Muscle layer of colon (tissue), 2 donors: ENCODE measurements around the gene RIMS4.

Experiments
- H3K27ac ChIP-seq: one replicate; pipeline ENCODE4 v1.7.0; 2013; ENCODE audit warnings: low read depth, mild to moderate bottlenecking, low read length, moderate library complexity
- H3K27me3 ChIP-seq, 2 donors: one replicate each; pipeline ENCODE4 v1.7.0; 2013; ENCODE audit warnings: low read length in 2 of 2, mild to moderate bottlenecking in 2 of 2; ENCODE audit not compliant: insufficient read depth in 2 of 2, control insufficient read depth in 1 of 2
- H3K36me3 ChIP-seq: one replicate; pipeline ENCODE4 v1.7.0; 2013; ENCODE audit warnings: mild to moderate bottlenecking, low read length; ENCODE audit not compliant: insufficient read depth
- H3K4me1 ChIP-seq: one replicate; pipeline ENCODE4 v1.7.0; 2013; ENCODE audit warnings: mild to moderate bottlenecking, low read length; ENCODE audit not compliant: insufficient read depth
- H3K4me3 ChIP-seq, 2 donors: one replicate each; pipeline ENCODE4 v1.7.0; 2013; ENCODE audit warnings: low read length in 2 of 2, low read depth in 1 of 2, mild to moderate bottlenecking in 1 of 2, moderate library complexity in 1 of 2
- H3K9ac ChIP-seq: one replicate; pipeline ENCODE4 v1.7.0; 2013; ENCODE audit warnings: low read length
- H3K9me3 ChIP-seq: one replicate; pipeline ENCODE4 v1.7.0; 2013; ENCODE audit warnings: mild to moderate bottlenecking, low read length
- donor health status: abdominal sarcoma.
- donor health status: Adenocarcinoma of cecum.

The RIMS4 gene

GRCh38 chr20:44758247-44759101 lies 51.9 kb downstream of the RIMS4 start:
- no peaks in the 10 kb centered on the region for H3K4me1 ChIP-seq
- H3K36me3 ChIP-seq: no peaks in the 10 kb centered on the region
- H3K4me3 ChIP-seq: no peak overlapping the region
- H3K9me3 ChIP-seq: no peaks in the 10 kb centered on the region
- H3K9ac ChIP-seq: no peak overlapping the region
- H3K27ac ChIP-seq: no peak overlapping the region
- peaks cover 0 to 3% of the 10 kb centered on the region in 2 donors for H3K27me3 ChIP-seq

DNA sequence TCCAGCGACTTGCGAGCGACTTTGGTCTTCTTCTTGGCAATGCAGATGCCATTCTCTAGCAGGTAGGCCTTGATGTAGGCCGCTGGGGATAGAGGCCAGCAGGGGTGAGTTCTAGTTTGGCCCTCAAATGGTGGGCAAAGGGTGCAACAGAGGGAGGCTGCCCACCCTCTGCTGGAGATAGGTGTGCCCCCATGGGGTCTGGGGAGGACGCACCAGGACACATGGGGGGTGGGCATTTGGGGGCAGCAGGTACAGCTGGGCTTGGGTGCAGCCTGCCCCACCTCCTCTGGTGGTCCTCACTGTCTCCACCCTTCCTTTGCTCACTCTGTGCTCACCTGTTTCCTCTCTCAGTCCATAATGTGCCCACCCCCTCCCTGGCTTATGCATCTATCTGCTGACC lies 53.4 kb downstream of the RIMS4 start:
- no peak overlapping the region for H3K4me3 ChIP-seq
- no peak overlapping the region for H3K27ac ChIP-seq
- no peaks in the 10 kb centered on the region for H3K4me1 ChIP-seq
- H3K9ac ChIP-seq: no peak overlapping the region
- peaks cover 0 to 13% of the 10 kb centered on the region in 2 donors for H3K27me3 ChIP-seq
- no peaks in the 10 kb centered on the region for H3K9me3 ChIP-seq
- H3K36me3 ChIP-seq: no peaks in the 10 kb centered on the region

- H3K9me3 ChIP-seq: no peaks in the 10 kb centered on the region
- H3K4me1 ChIP-seq: no peaks in the 10 kb centered on the region
- no peak overlapping the region for H3K4me3 ChIP-seq
- no peak overlapping the region for H3K9ac ChIP-seq
- no peaks in the 10 kb centered on the region for H3K36me3 ChIP-seq
- peaks cover 0 to 21% of the 10 kb centered on the region in 2 donors for H3K27me3 ChIP-seq
- no peak overlapping the region for H3K27ac ChIP-seq
Measured at GRCh38 chr20:44756011-44756688, 54.2 kb downstream of the RIMS4 start.

GRCh38 chr20:44754554-44754953 lies 55.8 kb downstream of the RIMS4 start:
- Histone ChIP-seq H3K9ac (no peak overlapping the region), H3K27ac (no peak overlapping the region), H3K4me1 (no peaks in the 10 kb centered on the region), H3K4me3 (no peak overlapping the region), H3K36me3 (no peaks in the 10 kb centered on the region), H3K9me3 (no peaks in the 10 kb centered on the region), H3K27me3 (peaks cover 3 to 27% of the 10 kb centered on the region in 2 donors)

DNA sequence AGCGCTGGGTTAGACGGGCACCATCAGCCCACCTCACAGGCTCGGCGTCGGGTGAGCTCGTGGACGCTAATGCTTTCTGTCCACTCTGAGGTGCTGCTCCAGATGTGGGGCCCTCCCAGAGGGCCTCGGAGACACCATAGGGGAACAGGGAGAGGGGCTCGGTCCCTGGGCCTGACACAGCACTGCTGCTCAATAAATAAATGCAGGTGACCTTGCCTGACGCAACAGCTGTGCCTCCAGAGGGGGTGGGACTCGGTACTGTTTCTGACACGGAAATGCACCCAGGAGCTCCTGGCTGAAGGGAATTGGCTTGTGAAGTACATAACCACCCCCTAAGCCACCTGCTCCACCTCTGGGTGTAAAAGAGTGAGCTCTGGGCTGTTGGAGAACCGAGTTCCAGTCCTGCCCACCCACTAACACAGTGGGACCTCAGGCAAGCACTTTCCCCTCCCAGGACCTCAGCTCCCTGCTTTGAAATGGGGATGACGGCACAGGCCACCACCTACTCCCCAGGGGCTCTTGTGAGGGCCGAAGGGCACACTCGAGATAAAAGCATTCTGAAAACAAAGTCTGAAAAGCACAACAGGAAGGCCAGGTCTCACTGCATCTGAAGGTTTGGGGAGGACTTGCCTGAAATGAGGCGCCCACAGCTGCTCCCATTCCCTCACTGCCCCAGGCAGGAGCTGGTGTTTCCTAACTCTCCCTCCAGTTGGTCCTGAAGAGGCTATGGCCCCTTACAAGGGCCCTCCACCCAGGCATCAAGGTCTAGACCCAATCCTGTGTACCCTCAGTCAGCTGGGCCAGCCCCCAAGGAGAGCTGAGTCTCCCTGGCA lies 58.0 kb downstream of the RIMS4 start:
- no peak overlapping the region for H3K4me3 ChIP-seq
- peaks cover under 1% of the 10 kb centered on the region for H3K4me1 ChIP-seq
- peaks cover 5 to 33% of the 10 kb centered on the region in 2 donors for H3K27me3 ChIP-seq
- H3K27ac ChIP-seq: no peak overlapping the region
- H3K36me3 ChIP-seq: no peaks in the 10 kb centered on the region
- H3K9ac ChIP-seq: no peak overlapping the region
- H3K9me3 ChIP-seq: no peaks in the 10 kb centered on the region

DNA sequence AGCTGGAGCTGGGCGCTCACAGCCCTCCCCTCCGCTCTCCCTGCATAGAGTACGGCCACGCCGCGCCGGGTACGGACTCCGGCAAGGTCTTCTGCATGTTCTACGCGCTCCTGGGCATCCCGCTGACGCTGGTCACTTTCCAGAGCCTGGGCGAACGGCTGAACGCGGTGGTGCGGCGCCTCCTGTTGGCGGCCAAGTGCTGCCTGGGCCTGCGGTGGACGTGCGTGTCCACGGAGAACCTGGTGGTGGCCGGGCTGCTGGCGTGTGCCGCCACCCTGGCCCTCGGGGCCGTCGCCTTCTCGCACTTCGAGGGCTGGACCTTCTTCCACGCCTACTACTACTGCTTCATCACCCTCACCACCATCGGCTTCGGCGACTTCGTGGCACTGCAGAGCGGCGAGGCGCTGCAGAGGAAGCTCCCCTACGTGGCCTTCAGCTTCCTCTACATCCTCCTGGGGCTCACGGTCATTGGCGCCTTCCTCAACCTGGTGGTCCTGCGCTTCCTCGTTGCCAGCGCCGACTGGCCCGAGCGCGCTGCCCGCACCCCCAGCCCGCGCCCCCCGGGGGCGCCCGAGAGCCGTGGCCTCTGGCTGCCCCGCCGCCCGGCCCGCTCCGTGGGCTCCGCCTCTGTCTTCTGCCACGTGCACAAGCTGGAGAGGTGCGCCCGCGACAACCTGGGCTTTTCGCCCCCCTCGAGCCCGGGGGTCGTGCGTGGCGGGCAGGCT lies 60.1 kb downstream of the RIMS4 start:
- H3K4me1 ChIP-seq: peaks cover 4% of the 10 kb centered on the region
- H3K36me3 ChIP-seq: no peaks in the 10 kb centered on the region
- H3K4me3 ChIP-seq: no peak overlapping the region
- H3K27me3 ChIP-seq: peaks cover 15 to 53% of the 10 kb centered on the region in 2 donors
- no peak overlapping the region for H3K27ac ChIP-seq
- H3K9me3 ChIP-seq: no peaks in the 10 kb centered on the region
- H3K9ac ChIP-seq: no peak overlapping the region

GRCh38 chr20:44748005-44748370 lies 62.4 kb downstream of the RIMS4 start:
- H3K9me3 ChIP-seq: no peaks in the 10 kb centered on the region
- H3K27ac ChIP-seq: no peak overlapping the region
- no peak overlapping the region for H3K9ac ChIP-seq
- no peak overlapping the region for H3K4me3 ChIP-seq
- peaks cover 4% of the 10 kb centered on the region for H3K4me1 ChIP-seq
- H3K27me3 ChIP-seq: peaks cover 15 to 51% of the 10 kb centered on the region in 2 donors
- H3K36me3 ChIP-seq: no peaks in the 10 kb centered on the region

- Histone ChIP-seq H3K4me1 (peaks cover 4% of the 10 kb centered on the region), H3K27ac (no peak overlapping the region), H3K27me3 (peaks cover 15 to 45% of the 10 kb centered on the region in 2 donors), H3K9me3 (no peaks in the 10 kb centered on the region), H3K9ac (no peak overlapping the region), H3K4me3 (no peak overlapping the region), H3K36me3 (no peaks in the 10 kb centered on the region)
Measured at GRCh38 chr20:44747166-44748004, 63.0 kb downstream of the RIMS4 start.

GRCh38 chr20:44746367-44747165 lies 63.8 kb downstream of the RIMS4 start:
- Histone ChIP-seq H3K9me3 (no peaks in the 10 kb centered on the region), H3K27me3 (peaks cover 15 to 40% of the 10 kb centered on the region in 2 donors), H3K4me1 (peaks cover 4% of the 10 kb centered on the region), H3K4me3 (peak overlapping the region in 1 of 2 donors; percentile 51), H3K36me3 (no peaks in the 10 kb centered on the region), H3K9ac (no peak overlapping the region), H3K27ac (no peak overlapping the region)
